ENCODE measurements around the gene FILIP1. TPM values are rescaled to one million over a fixed set of nuclear protein-coding genes. Genes with fewer than 3 reads are reported as not detected.
"Not testable (repeated sequence)": the region's sequence is repeated elsewhere in the genome, so short reads cannot be mapped to it uniquely, and the experiment has no call there.

FILIP1 gene
- total RNA-seq, 1 donor from 2014 or later = under 0.01 TPM

DNA sequence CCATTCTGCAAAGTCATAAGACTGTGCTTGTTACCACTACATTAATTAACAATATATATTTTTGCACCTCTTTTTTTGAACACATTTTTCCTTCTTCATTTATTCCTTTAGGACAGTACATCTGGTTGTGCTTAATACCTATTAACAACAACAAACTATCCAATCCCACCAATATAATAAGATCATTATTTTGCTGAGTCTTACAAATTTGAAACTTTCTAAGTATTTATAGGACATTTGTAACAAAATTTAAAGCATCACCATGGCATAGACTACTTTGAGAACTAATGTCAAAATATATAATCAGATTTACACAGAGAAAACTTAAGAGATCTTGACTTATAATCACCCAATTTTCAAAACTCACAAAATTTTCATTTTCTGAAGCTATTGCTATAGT, 47.9 kb downstream of the FILIP1 start:
- FAIRE-seq = no peak
- TF ChIP-seq, protein P1, sequence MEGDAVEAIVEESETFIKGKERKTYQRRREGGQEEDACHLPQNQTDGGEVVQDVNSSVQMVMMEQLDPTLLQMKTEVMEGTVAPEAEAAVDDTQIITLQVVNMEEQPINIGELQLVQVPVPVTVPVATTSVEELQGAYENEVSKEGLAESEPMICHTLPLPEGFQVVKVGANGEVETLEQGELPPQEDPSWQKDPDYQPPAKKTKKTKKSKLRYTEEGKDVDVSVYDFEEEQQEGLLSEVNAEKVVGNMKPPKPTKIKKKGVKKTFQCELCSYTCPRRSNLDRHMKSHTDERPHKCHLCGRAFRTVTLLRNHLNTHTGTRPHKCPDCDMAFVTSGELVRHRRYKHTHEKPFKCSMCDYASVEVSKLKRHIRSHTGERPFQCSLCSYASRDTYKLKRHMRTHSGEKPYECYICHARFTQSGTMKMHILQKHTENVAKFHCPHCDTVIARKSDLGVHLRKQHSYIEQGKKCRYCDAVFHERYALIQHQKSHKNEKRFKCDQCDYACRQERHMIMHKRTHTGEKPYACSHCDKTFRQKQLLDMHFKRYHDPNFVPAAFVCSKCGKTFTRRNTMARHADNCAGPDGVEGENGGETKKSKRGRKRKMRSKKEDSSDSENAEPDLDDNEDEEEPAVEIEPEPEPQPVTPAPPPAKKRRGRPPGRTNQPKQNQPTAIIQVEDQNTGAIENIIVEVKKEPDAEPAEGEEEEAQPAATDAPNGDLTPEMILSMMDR (IDR thresholded peaks at IDR 0.05; ENCODE audit: insufficient read depth, low read length, severe bottlenecking) = no peak
- DNase-seq (ENCODE audit: low read depth) = no peak
- no peaks in the 10 kb centered on the region for H3K27me3 ChIP-seq (ENCODE audit: control insufficient read depth, insufficient read depth, low read length)
- H3K4me3 ChIP-seq (ENCODE audit: low read depth, low read length) = no peak overlapping the region
- H3K36me3 ChIP-seq (ENCODE audit: control insufficient read depth, insufficient read depth, low read length) = no peaks in the 10 kb centered on the region

GRCh38 chr6:75444899-75445298, 48.7 kb downstream of the FILIP1 start:
- Histone ChIP-seq H3K36me3 (ENCODE audit: control insufficient read depth, insufficient read depth, low read length) (no peaks in the 10 kb centered on the region), H3K27me3 (ENCODE audit: control insufficient read depth, insufficient read depth, low read length) (no peaks in the 10 kb centered on the region), H3K4me3 (ENCODE audit: low read depth, low read length) (no peak overlapping the region)
- TF ChIP-seq, protein P1 (IDR thresholded peaks at IDR 0.05; ENCODE audit: insufficient read depth, low read length, severe bottlenecking) = no peak
- FAIRE-seq (no peak), DNase-seq (ENCODE audit: low read depth) (no peak)

GRCh38 chr6:75441883-75442282, 51.7 kb downstream of the FILIP1 start:
- not testable (repeated sequence) for FAIRE-seq; H3K4me3 ChIP-seq (ENCODE audit: low read depth, low read length); H3K36me3 ChIP-seq (ENCODE audit: control insufficient read depth, insufficient read depth, low read length); DNase-seq (ENCODE audit: low read depth); H3K27me3 ChIP-seq (ENCODE audit: control insufficient read depth, insufficient read depth, low read length)

DNA sequence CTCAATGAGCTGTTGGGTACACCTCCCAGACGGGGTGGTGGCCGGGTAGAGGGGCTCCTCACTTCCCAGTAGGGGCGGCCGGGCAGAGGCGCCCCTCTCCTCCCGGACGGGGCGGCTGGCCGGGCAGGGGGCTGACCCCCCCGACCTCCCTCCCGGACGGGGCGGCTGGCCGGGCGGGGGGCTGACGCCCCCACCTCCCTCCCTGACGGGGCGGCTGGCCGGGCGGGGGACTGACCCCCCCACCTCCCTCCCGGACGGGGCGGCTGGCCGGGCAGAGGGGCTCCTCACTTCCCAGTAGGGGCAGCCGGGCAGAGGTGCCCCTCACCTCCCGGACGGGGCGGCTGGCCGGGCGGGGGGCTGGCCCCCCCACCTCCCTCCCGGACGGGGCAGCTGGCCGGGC, 52.1 kb downstream of the FILIP1 start:
- not testable (repeated sequence) for DNase-seq (ENCODE audit: low read depth); H3K36me3 ChIP-seq (ENCODE audit: control insufficient read depth, insufficient read depth, low read length); H3K27me3 ChIP-seq (ENCODE audit: control insufficient read depth, insufficient read depth, low read length); FAIRE-seq; H3K4me3 ChIP-seq (ENCODE audit: low read depth, low read length)

DNA sequence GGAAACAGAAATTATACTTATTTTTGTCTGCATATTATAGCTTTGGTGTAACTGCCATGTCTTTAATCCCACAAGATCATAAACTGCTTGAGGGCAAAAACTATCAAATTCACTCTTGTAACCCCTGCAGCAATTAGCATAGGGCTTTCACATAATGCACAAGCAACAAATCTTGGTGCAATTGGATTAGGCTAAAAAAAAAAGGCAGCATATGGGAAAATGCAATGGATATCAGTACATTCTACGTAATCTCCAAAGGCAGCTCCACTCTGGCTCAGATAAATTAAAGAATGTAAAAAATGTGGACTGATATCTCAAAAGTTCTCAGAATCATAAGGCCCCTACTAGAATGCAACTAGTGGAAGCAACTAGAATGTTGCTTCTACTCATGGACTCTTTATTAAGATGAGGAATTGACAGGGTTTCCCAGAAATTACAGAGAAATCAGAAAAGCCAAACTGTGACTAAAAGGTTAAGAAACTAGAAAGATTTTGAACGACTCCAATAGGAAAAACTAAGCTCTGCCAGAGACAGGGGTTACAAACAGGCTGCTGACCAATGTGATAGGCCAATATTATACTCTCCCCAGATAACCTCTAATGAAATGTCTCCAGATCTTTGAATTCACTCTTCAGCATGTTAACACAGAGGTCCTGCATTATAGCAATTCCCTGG, 55.0 kb downstream of the FILIP1 start:
- Histone ChIP-seq H3K4me3 (ENCODE audit: low read depth, low read length) (no peak overlapping the region), H3K27me3 (ENCODE audit: control insufficient read depth, insufficient read depth, low read length) (no peaks in the 10 kb centered on the region), H3K36me3 (ENCODE audit: control insufficient read depth, insufficient read depth, low read length) (no peaks in the 10 kb centered on the region)
- FAIRE-seq (no peak), DNase-seq (ENCODE audit: low read depth) (no peak)
- TF ChIP-seq, protein P1 (IDR thresholded peaks at IDR 0.05; ENCODE audit: insufficient read depth, low read length, severe bottlenecking) = no peak

DNA sequence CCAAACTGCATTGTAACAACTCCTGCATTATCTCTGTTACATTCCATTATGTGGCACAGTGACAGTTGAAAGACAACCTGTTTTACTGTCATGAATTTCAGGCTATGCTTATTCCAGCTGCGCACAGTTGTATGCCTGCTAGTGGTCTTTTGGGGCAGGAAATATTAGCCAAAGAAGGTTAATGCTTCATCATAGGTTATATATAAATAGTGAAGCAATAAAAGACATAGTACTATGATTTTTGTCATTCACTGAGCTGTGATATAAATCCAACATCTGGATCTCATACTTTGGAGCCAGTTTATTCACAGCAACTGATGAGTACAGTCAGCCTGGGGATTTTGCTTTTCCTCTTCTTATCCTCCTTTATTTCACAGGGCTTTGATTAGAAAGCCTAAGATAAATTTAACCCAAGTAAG, 55.6 kb downstream of the FILIP1 start:
- no peak overlapping the region for H3K4me3 ChIP-seq (ENCODE audit: low read depth, low read length)
- no peaks in the 10 kb centered on the region for H3K36me3 ChIP-seq (ENCODE audit: control insufficient read depth, insufficient read depth, low read length)
- DNase-seq (ENCODE audit: low read depth) (no peak), FAIRE-seq (no peak)
- TF ChIP-seq, protein P1 (IDR thresholded peaks at IDR 0.05; ENCODE audit: insufficient read depth, low read length, severe bottlenecking) = no peak
- H3K27me3 ChIP-seq (ENCODE audit: control insufficient read depth, insufficient read depth, low read length) = no peaks in the 10 kb centered on the region

- Histone ChIP-seq H3K36me3 (ENCODE audit: control insufficient read depth, insufficient read depth, low read length) (no peaks in the 10 kb centered on the region), H3K27me3 (ENCODE audit: control insufficient read depth, insufficient read depth, low read length) (no peaks in the 10 kb centered on the region), H3K4me3 (ENCODE audit: low read depth, low read length) (no peak overlapping the region)
- TF ChIP-seq, protein P1 (IDR thresholded peaks at IDR 0.05; ENCODE audit: insufficient read depth, low read length, severe bottlenecking) = no peak
- DNase-seq (ENCODE audit: low read depth) (peak; percentile 87), FAIRE-seq (no peak)
These were observed 56.1 kb downstream of the FILIP1 start for GRCh38 chr6:75437421-75437891.
